ENCODE results near the gene ATP6V0E2.

DNA sequence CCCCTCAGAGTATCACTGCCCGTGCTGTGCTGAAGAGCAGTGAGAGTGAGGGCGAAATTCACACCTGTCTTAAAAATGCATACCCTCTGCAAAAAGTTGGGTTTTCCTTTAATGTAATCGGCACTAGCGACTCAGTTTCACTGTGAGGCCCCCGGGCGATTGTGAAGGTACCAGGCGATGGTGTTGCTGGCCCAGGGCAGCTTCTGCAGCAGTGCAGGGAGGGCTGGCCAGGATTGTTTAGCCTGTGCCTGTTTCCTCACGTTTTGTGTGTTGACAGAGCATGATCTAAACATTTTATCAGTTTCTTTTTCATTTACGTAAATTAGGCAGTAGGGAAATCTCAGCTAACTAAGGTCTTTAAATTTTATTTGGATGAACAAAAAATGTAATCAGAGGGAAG is 22.3 kb upstream of the ATP6V0E2 start:
- TF ChIP-seq, protein P1, sequence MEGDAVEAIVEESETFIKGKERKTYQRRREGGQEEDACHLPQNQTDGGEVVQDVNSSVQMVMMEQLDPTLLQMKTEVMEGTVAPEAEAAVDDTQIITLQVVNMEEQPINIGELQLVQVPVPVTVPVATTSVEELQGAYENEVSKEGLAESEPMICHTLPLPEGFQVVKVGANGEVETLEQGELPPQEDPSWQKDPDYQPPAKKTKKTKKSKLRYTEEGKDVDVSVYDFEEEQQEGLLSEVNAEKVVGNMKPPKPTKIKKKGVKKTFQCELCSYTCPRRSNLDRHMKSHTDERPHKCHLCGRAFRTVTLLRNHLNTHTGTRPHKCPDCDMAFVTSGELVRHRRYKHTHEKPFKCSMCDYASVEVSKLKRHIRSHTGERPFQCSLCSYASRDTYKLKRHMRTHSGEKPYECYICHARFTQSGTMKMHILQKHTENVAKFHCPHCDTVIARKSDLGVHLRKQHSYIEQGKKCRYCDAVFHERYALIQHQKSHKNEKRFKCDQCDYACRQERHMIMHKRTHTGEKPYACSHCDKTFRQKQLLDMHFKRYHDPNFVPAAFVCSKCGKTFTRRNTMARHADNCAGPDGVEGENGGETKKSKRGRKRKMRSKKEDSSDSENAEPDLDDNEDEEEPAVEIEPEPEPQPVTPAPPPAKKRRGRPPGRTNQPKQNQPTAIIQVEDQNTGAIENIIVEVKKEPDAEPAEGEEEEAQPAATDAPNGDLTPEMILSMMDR (IDR thresholded peaks at IDR 0.05; ENCODE audit: insufficient read depth, low read depth, low read length): no peak
- TF ChIP-seq EZH2 (IDR thresholded peaks at IDR 0.05; ENCODE audit: insufficient read depth, low read length): no peak

Measured in astrocyte (in vitro differentiated cells and primary cell).